HepG2 (cell line): ENCODE results near the gene GPR15LG. TPM values are rescaled to one million over a fixed set of nuclear protein-coding genes. Genes with fewer than 3 reads are reported as not detected.

ENCODE experiments used
- ATAC-seq: fragments of 200-7000 bp; cut with Tn5 transposase; 3 replicates; pipeline ENCODE4 v1.9.1; 2020; ENCODE audit warnings: mild to moderate bottlenecking, moderate library complexity
- BruUV-seq: library from RNA; stranded (reverse); fragments of 400-500 nt; replicated peaks from 2 replicates; lab custom pipeline; 2021; lab: Mats Ljungman, UMichigan
- CTCF ChIA-PET: fragments of 300-600 bp; formaldehyde crosslinking; extraction: SDS; loops from one replicate; lab custom pipeline; 2021; ENCODE audit warnings: low total read pairs, inconsistent platforms, low intra/inter-chr PET ratio; lab: Yijun Ruan, JAX
- POLR2A ChIA-PET: fragments of 350-600 bp; sonication (Branson Sonifier 250); formaldehyde crosslinking; loops from one replicate; lab custom pipeline; 2020; ENCODE audit warnings: antibody characterized with exemption, inconsistent platforms; lab: Yijun Ruan, JAX
- DNase-seq: peaks from one replicate; pipeline ENCODE4 v3.0.0-alpha.2; 2015; ENCODE audit warnings: low spot score
- FAIRE-seq: peaks from 3 replicates; lab custom pipeline; 2011; peaks lifted over from hg19 to GRCh38; lab: Jason Lieb, UNC
- H2AFZ ChIP-seq: one replicate; pipeline ENCODE4 v1.6.1; 2011; ENCODE audit warnings: low read length, inconsistent platforms
- H3K27ac ChIP-seq: fragments of 300-600 bp; 3 replicates; pipeline ENCODE4 v1.8.0; 2011; ENCODE audit warnings: mixed run types, mild to moderate bottlenecking, mixed read lengths, low read length, inconsistent platforms; ENCODE audit not compliant: insufficient read depth; ENCODE audit errors: extremely low read length
- H3K27me3 ChIP-seq, 2 experiments: fragments of 200-600 bp in 1 of 2; 2 replicates in 1 of 2; 3 replicates in 1 of 2; pipeline versions ENCODE4 v1.6.0 to v1.8.0; 2011; ENCODE audit warnings: low read length in 2 of 2, mild to moderate bottlenecking in 2 of 2, moderate library complexity in 2 of 2, inconsistent platforms in 1 of 2; ENCODE audit not compliant: insufficient read depth in 2 of 2, control insufficient read depth in 1 of 2
- H3K36me3 ChIP-seq, 2 experiments: fragments of 200-600 bp in 1 of 2; replicated peaks in 1 of 2; 2 replicates in 1 of 2; 3 replicates in 1 of 2; pipeline versions ENCODE4 v1.5.1 to v1.8.0; 2011; ENCODE audit warnings: low read length in 2 of 2, inconsistent platforms in 1 of 2; ENCODE audit not compliant: insufficient read depth in 2 of 2, control insufficient read depth in 1 of 2
- H3K4me1 ChIP-seq: 2 replicates; pipeline ENCODE4 v1.5.1; 2012; ENCODE audit warnings: low read length, inconsistent platforms; ENCODE audit not compliant: insufficient read depth
- H3K4me2 ChIP-seq: 2 replicates; pipeline ENCODE4 v1.6.0; 2011; ENCODE audit warnings: low read depth, low read length, inconsistent platforms
- H3K4me3 ChIP-seq, 3 experiments: fragments of 200-600 bp in 1 of 3; sonication (generic), shearing (Covaris generic) in 1 of 3; replicated peaks in 1 of 3; 2 replicates each; pipeline ENCODE4 v1.5.1; 2011 to 2016; ENCODE audit warnings: low read length in 3 of 3, inconsistent platforms in 2 of 3, low read depth in 2 of 3, mild to moderate bottlenecking in 2 of 3, control low read depth in 1 of 3, mixed read lengths in 1 of 3; ENCODE audit not compliant: insufficient read depth in 1 of 3
- H3K79me2 ChIP-seq: one replicate; pipeline ENCODE4 v1.6.1; 2011; ENCODE audit warnings: low read length, inconsistent platforms; ENCODE audit not compliant: insufficient read depth
- H3K9ac ChIP-seq: 2 replicates; pipeline ENCODE4 v1.6.0; 2011; ENCODE audit warnings: mild to moderate bottlenecking, low read depth, low read length, inconsistent platforms; ENCODE audit not compliant: insufficient read depth
- H3K9me3 ChIP-seq: 2 replicates; pipeline ENCODE4 v1.5.1; 2012; ENCODE audit warnings: mild to moderate bottlenecking, low read length
- H4K20me1 ChIP-seq: 2 replicates; pipeline ENCODE4 v1.6.0; 2011; ENCODE audit warnings: inconsistent platforms, mild to moderate bottlenecking, low read length, moderate library complexity; ENCODE audit not compliant: insufficient read depth
- FOXA3 ChIP-seq: IDR thresholded peaks from 2 replicates; pipeline ENCODE4 v1.6.1; 2016; ENCODE audit warnings: missing genetic modification reagents, missing compliant biosample characterization
- FOXP1 ChIP-seq, 2 experiments: fragments of 450-650 bp in 1 of 2; IDR thresholded peaks; 2 replicates each; pipeline ENCODE4 v1.6.1; 2017 to 2018; ENCODE audit warnings: antibody characterized with exemption in 1 of 2
- GATA4 ChIP-seq: sonication (generic); IDR thresholded peaks from 2 replicates; pipeline ENCODE4 v1.6.1; 2016; ENCODE audit warnings: antibody characterized with exemption, low read depth, borderline replicate concordance
- ISL2 ChIP-seq: sonication (generic); formaldehyde crosslinking; IDR thresholded peaks from 2 replicates; pipeline ENCODE4 v1.5.0; 2020; ENCODE audit warnings: missing genetic modification reagents
- LCORL ChIP-seq, 2 experiments: fragments of 450-650 bp in 1 of 2; sonication (generic) in 1 of 2; formaldehyde crosslinking in 1 of 2; IDR thresholded peaks; 2 replicates each; pipeline versions ENCODE4 v1.5.0 to v1.6.1; 2017 to 2020; ENCODE audit warnings: antibody characterized with exemption in 1 of 2, missing genetic modification reagents in 1 of 2
- MEF2D ChIP-seq: sonication (generic); formaldehyde crosslinking; IDR thresholded peaks from 2 replicates; pipeline ENCODE4 v1.5.1; 2020; ENCODE audit warnings: mild to moderate bottlenecking, missing genetic modification reagents
- MYC ChIP-seq: sonication (generic); formaldehyde crosslinking; IDR thresholded peaks from 2 replicates; pipeline ENCODE4 v1.9.0; 2021; ENCODE audit warnings: missing genetic modification reagents, borderline replicate concordance
- NBN ChIP-seq: fragments of 450-650 bp; conservative IDR thresholded peaks from 2 replicates; pipeline ENCODE4 v1.6.1; 2017
- NFE2L2 ChIP-seq: fragments of 150-350 bp; IDR thresholded peaks from 2 replicates; pipeline ENCODE4 v1.6.1; 2014; ENCODE audit warnings: low read length
- ONECUT2 ChIP-seq: sonication (generic); formaldehyde crosslinking; IDR thresholded peaks from 2 replicates; pipeline ENCODE4 v1.4.0; 2020; ENCODE audit warnings: missing genetic modification reagents
- RELA ChIP-seq: sonication (generic); formaldehyde crosslinking; IDR thresholded peaks from 2 replicates; pipeline ENCODE4 v1.4.0; 2020; ENCODE audit warnings: missing genetic modification reagents
- REXO4 ChIP-seq: sonication (generic); formaldehyde crosslinking; IDR thresholded peaks from 2 replicates; pipeline ENCODE4 v1.8.0; 2022; ENCODE audit warnings: missing genetic modification reagents, mild to moderate bottlenecking, borderline replicate concordance
- SAP130 ChIP-seq: IDR thresholded peaks from 2 replicates; pipeline ENCODE4 v1.6.1; 2016; ENCODE audit warnings: low read depth
- SETDB1 ChIP-seq: sonication (generic); formaldehyde crosslinking; IDR thresholded peaks from 2 replicates; pipeline ENCODE4 v1.5.1; 2020; ENCODE audit warnings: missing genetic modification reagents, mild to moderate bottlenecking, borderline replicate concordance
- SKI ChIP-seq: fragments of 450-650 bp; IDR thresholded peaks from one replicate; pipeline ENCODE4 v1.6.1; 2018; ENCODE audit warnings: mild to moderate bottlenecking; ENCODE audit not compliant: partially characterized antibody
- SMAD3 ChIP-seq: sonication (generic); formaldehyde crosslinking; IDR thresholded peaks from 2 replicates; pipeline ENCODE4 v1.4.0; 2020; ENCODE audit warnings: missing genetic modification reagents
- SOX13 ChIP-seq, 3 experiments: fragments of 450-650 bp in 1 of 3; sonication (generic) in 1 of 3; formaldehyde crosslinking in 1 of 3; IDR thresholded peaks in 2 of 3; conservative IDR thresholded peaks in 1 of 3; 2 replicates each; pipeline versions ENCODE4 v1.5.0 to v1.6.1; 2016 to 2020; ENCODE audit warnings: antibody characterized with exemption in 1 of 3, mild to moderate bottlenecking in 1 of 3, missing compliant biosample characterization in 1 of 3, missing genetic modification reagents in 1 of 3, moderate library complexity in 1 of 3
- ZFP36L2 ChIP-seq: sonication (generic); formaldehyde crosslinking; IDR thresholded peaks from 2 replicates; pipeline ENCODE4 v1.4.0; 2020; ENCODE audit warnings: missing genetic modification reagents
- ZIK1 ChIP-seq: sonication (generic); formaldehyde crosslinking; IDR thresholded peaks from 2 replicates; pipeline ENCODE4 v1.5.0; 2020; ENCODE audit warnings: mild to moderate bottlenecking, low read depth, missing genetic modification reagents, borderline replicate concordance
- ZNF619 ChIP-seq: sonication (generic); formaldehyde crosslinking; IDR thresholded peaks from 2 replicates; pipeline ENCODE4 v1.4.0; 2020; ENCODE audit warnings: mild to moderate bottlenecking, missing genetic modification reagents
- WGBS: methylation state at CpG from one replicate; pipeline ENCODE4 v1.1.6; 2017; ENCODE audit warnings: low lambda C conversion rate; 5-methylcytosine and 5-hydroxymethylcytosine counted together
- in situ Hi-C: cut with HindIII; loops from 2 replicates; pipeline ENCODE4 v1.10.0; 2017; ENCODE audit warnings: low pct_unique_long_range_greater_than_20kb; ENCODE audit not compliant: extremely low pct_ligation_motif_present
- intact Hi-C: fragments of 100-400 bp; cut with micrococcal nuclease; formaldehyde crosslinking; loops from one replicate; pipeline ENCODE4 v1.10.0; 2022; ENCODE audit not compliant: unreplicated experiment
- polyA plus RNA-seq, 8 experiments: library from polyadenylated mRNA; depleted of rRNA in 3 of 8; stranded (reverse) in 7 of 8; unstranded in 1 of 8; fragments of >200 nt; fragmentation: Illumina TruSeq in 4 of 8; extraction: Trizol in 4 of 8; gene quantifications; 2 replicates each; pipeline versions ENCODE4 v1.2.1 to v1.2.3, GENCODE V29; 2011 to 2016; ENCODE audit warnings: low read depth in 4 of 8, missing spikeins in 1 of 8, mixed read lengths in 1 of 8; ENCODE audit not compliant: insufficient read depth in 1 of 8
- total RNA-seq, 5 experiments: library from RNA; depleted of rRNA; stranded (reverse); fragments of >200 nt; fragmentation: Illumina TruSeq; extraction: Trizol; gene quantifications; 2 replicates each; pipeline ENCODE4 v1.2.3, GENCODE V29; 2016; ENCODE audit warnings: low read depth in 1 of 5
- TF ChIP-seq, protein P1 (sequence below): sonication (generic); formaldehyde crosslinking; IDR thresholded peaks from 2 replicates; pipeline ENCODE4 v1.4.0; 2020; ENCODE audit warnings: missing genetic modification reagents, borderline replicate concordance

The GPR15LG gene
- total and polyA plus RNA-seq, 2 of the 13 experiments (the other 11 are each of a cell fraction or from before 2014, with no cell fraction given), result not detected

DNA sequence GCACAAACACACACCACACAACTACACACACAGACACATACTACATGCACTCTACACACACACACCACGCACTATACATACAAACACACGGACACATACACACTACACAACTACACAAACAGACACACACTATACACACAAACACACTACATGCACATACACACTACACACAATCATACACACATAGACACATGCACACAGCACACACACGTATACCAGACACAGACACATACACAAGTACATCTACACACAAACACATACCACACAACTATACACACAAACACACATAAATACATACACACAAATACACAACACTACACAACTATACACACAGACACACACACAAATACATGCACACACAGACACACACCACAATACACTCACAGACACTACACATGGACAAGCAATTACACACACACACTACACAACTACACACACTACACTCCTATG is 4.6 kb downstream of the GPR15LG start (continued):
- TF ChIP-seq FOXP1 (IDR thresholded peaks at IDR 0.05), result 0 out of 2 replicates have a peak, but pooled peaks have one; percentile 42
- no peak for TF ChIP-seq FOXP1 (CRISPR knock-in tag; IDR thresholded peaks at IDR 0.05)
- TF ChIP-seq MEF2D, result no peak
- no peak for TF ChIP-seq FOXA3
- TF ChIP-seq, protein P1, sequence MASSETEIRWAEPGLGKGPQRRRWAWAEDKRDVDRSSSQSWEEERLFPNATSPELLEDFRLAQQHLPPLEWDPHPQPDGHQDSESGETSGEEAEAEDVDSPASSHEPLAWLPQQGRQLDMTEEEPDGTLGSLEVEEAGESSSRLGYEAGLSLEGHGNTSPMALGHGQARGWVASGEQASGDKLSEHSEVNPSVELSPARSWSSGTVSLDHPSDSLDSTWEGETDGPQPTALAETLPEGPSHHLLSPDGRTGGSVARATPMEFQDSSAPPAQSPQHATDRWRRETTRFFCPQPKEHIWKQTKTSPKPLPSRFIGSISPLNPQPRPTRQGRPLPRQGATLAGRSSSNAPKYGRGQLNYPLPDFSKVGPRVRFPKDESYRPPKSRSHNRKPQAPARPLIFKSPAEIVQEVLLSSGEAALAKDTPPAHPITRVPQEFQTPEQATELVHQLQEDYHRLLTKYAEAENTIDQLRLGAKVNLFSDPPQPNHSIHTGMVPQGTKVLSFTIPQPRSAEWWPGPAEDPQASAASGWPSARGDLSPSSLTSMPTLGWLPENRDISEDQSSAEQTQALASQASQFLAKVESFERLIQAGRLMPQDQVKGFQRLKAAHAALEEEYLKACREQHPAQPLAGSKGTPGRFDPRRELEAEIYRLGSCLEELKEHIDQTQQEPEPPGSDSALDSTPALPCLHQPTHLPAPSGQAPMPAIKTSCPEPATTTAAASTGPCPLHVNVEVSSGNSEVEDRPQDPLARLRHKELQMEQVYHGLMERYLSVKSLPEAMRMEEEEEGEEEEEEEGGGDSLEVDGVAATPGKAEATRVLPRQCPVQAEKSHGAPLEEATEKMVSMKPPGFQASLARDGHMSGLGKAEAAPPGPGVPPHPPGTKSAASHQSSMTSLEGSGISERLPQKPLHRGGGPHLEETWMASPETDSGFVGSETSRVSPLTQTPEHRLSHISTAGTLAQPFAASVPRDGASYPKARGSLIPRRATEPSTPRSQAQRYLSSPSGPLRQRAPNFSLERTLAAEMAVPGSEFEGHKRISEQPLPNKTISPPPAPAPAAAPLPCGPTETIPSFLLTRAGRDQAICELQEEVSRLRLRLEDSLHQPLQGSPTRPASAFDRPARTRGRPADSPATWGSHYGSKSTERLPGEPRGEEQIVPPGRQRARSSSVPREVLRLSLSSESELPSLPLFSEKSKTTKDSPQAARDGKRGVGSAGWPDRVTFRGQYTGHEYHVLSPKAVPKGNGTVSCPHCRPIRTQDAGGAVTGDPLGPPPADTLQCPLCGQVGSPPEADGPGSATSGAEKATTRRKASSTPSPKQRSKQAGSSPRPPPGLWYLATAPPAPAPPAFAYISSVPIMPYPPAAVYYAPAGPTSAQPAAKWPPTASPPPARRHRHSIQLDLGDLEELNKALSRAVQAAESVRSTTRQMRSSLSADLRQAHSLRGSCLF, result no peak
- TF ChIP-seq LCORL (IDR thresholded peaks at IDR 0.05), result 0 out of 2 replicates have a peak, but pooled peaks have one; percentile 4
- no peak for TF ChIP-seq LCORL (CRISPR knock-in tag; IDR thresholded peaks at IDR 0.05)
- no peak for TF ChIP-seq RELA
- no peak for TF ChIP-seq REXO4
- TF ChIP-seq NBN, result 0 out of 2 replicates have a peak, but pooled peaks have one; percentile 60
- TF ChIP-seq NFE2L2, result no peak

DNA sequence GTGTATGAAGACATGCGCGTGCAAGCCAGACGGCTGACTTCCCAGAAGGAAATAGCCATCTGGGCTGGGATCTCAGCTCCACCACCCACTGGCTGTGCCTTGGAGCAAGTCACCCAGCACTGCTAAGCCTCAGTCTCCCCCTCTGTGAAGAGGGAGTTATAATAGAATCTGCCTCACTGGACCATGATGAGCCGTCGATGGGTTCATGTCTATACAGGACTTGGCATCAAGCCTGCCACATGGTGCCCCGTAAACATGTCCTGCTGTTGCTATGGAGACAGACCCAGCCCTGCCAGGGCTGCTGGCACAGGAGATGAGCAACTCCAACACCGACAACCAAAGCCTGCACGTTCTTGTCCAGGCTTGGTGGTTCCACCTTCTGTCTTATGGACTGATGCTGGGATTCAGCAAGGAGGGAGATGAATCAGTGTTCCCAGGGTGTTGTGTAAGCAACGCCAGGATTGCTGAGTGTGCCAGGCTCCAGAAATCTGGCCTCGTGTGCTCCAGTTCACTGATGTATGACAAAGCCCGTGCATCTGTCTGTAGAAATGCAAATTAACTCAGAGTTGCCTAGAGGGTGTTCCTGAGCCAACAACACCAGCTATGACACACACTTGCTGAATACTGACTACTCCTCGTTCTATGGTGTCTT is 5.6 kb downstream of the GPR15LG start:
- 33% methylated on average over 8 of the region's 12 CpGs for WGBS
- no peak for ATAC-seq
- no peak for TF ChIP-seq GATA4
- no peak for TF ChIP-seq SETDB1 (CRISPR knock-in tag)
- no peak for TF ChIP-seq SOX13 (IDR thresholded peaks at IDR 0.05)
- no peak for TF ChIP-seq SOX13 (CRISPR knock-in tag; conservative IDR thresholded peaks at IDR 0.05 in 1 of 2, IDR thresholded peaks at IDR 0.05 in 1 of 2)
- TF ChIP-seq MYC (CRISPR knock-in tag), result no peak
- no peak for TF ChIP-seq SKI
- no peak for TF ChIP-seq ZFP36L2 (CRISPR knock-in tag)
- TF ChIP-seq ZNF619 (CRISPR knock-in tag), result no peak
- TF ChIP-seq ISL2 (CRISPR knock-in tag), result no peak
- TF ChIP-seq SAP130 (CRISPR knock-in tag), result no peak
- TF ChIP-seq ONECUT2 (CRISPR knock-in tag), result no peak
- no peak for TF ChIP-seq ZIK1
- no peak for TF ChIP-seq SMAD3

More for the DNA sequence above, 5.6 kb downstream of the GPR15LG start:
- H3K4me2 ChIP-seq, result no peak overlapping the region
- H3K9me3 ChIP-seq, result no peaks in the 10 kb centered on the region
- H3K27me3 ChIP-seq, result no peaks in the 10 kb centered on the region
- FAIRE-seq (no peak), DNase-seq (no peak)
- no peaks in the 10 kb centered on the region for H3K79me2 ChIP-seq
- in situ Hi-C loops, result no loop called here
- H3K9ac ChIP-seq, result no peak overlapping the region
- BruUV-seq, result no TSS peak
- no peaks in the 10 kb centered on the region for H3K4me1 ChIP-seq
- intact Hi-C loops, result no loop called here
- no peaks in the 10 kb centered on the region for H3K36me3 ChIP-seq
- POLR2A ChIA-PET, result no interaction called here
- no peak overlapping the region for H3K27ac ChIP-seq
- H2AFZ ChIP-seq, result no peak overlapping the region
- H3K4me3 ChIP-seq, result no peak overlapping the region
- CTCF ChIA-PET, result no interaction called here
- H4K20me1 ChIP-seq, result no peaks in the 10 kb centered on the region
